CD14-positive monocyte (primary cell): ENCODE measurements around the gene DDX60. TPM values are rescaled to one million over a fixed set of nuclear protein-coding genes. Genes with fewer than 3 reads are reported as not detected.

Experiments used
- DNase-seq, 3 donors: peaks; one replicate each; pipeline ENCODE4 v3.0.0-alpha.2; 2011 to 2022
- H2AFZ ChIP-seq: 2 replicates; pipeline ENCODE4 v1.6.0; 2012; ENCODE audit warnings: mild to moderate bottlenecking, low read depth, low read length, inconsistent platforms; ENCODE audit not compliant: insufficient read depth, poor library complexity, severe bottlenecking
- H3K27ac ChIP-seq, 2 donors: 1 replicate in 1 of 2; 2 replicates in 1 of 2; pipeline ENCODE4 v1.5.1; 2012 to 2013; ENCODE audit warnings: low read length in 2 of 2, control low read depth in 1 of 2, inconsistent platforms in 1 of 2, low read depth in 1 of 2, mild to moderate bottlenecking in 1 of 2
- H3K27me3 ChIP-seq, 2 donors: one replicate each; pipeline versions ENCODE4 v1.6.0 to v1.6.1; 2011 to 2013; ENCODE audit warnings: low read length in 2 of 2; ENCODE audit not compliant: control insufficient read depth in 2 of 2, insufficient read depth in 2 of 2
- H3K36me3 ChIP-seq, 2 donors: replicated peaks in 1 of 2; 1 replicate in 1 of 2; 2 replicates in 1 of 2; pipeline versions ENCODE4 v1.5.1 to v1.6.1; 2012 to 2013; ENCODE audit warnings: low read length in 2 of 2, control low read depth in 1 of 2, inconsistent platforms in 1 of 2, mild to moderate bottlenecking in 1 of 2; ENCODE audit not compliant: insufficient read depth in 2 of 2, control insufficient read depth in 1 of 2
- H3K4me1 ChIP-seq, 2 donors: 1 replicate in 1 of 2; 2 replicates in 1 of 2; pipeline versions ENCODE4 v1.5.1 to v1.6.1; 2012 to 2013; ENCODE audit warnings: low read length in 2 of 2, control low read depth in 1 of 2, inconsistent platforms in 1 of 2, mild to moderate bottlenecking in 1 of 2, moderate library complexity in 1 of 2; ENCODE audit not compliant: insufficient read depth in 2 of 2, control insufficient read depth in 1 of 2
- H3K4me2 ChIP-seq: replicated peaks from 2 replicates; pipeline ENCODE3; 2012; ENCODE audit warnings: low read length, moderate library complexity, mild to moderate bottlenecking; ENCODE audit not compliant: poor library complexity, severe bottlenecking; ENCODE audit errors: extremely low read depth
- H3K4me3 ChIP-seq, 3 experiments: fragments of 200-600 bp in 1 of 3; sonication (generic) in 1 of 3; replicated peaks in 1 of 3; 1 replicate in 2 of 3; 2 replicates in 1 of 3; pipeline ENCODE4 v1.5.1; 2011 to 2013; ENCODE audit warnings: low read length in 3 of 3, mild to moderate bottlenecking in 3 of 3, control low read depth in 2 of 3, low read depth in 2 of 3, inconsistent platforms in 1 of 3, moderate library complexity in 1 of 3
- H3K79me2 ChIP-seq: 2 replicates; pipeline ENCODE4 v1.6.0; 2012; ENCODE audit warnings: mild to moderate bottlenecking, control low read depth, inconsistent platforms, low read length, moderate library complexity; ENCODE audit not compliant: insufficient read depth
- H3K9ac ChIP-seq: 2 replicates; pipeline ENCODE4 v1.6.0; 2017; ENCODE audit warnings: low read length, mild to moderate bottlenecking; ENCODE audit not compliant: insufficient read depth, poor library complexity, severe bottlenecking
- H3K9me3 ChIP-seq, 2 donors: replicated peaks in 1 of 2; 1 replicate in 1 of 2; 2 replicates in 1 of 2; pipeline versions ENCODE4 v1.5.1 to v1.6.1; 2012 to 2013; ENCODE audit warnings: low read length in 2 of 2, control low read depth in 1 of 2; ENCODE audit not compliant: control insufficient read depth in 1 of 2, insufficient read depth in 1 of 2
- H4K20me1 ChIP-seq: 2 replicates; pipeline ENCODE4 v1.6.0; 2012; ENCODE audit warnings: mild to moderate bottlenecking, low read length, control low read depth, moderate library complexity; ENCODE audit not compliant: insufficient read depth
- H3K27ac Mint-ChIP-seq, 7 donors: one replicate each; pipeline ENCODE4 v1.8.0; 2020; ENCODE audit warnings: mild to moderate bottlenecking in 7 of 7, mixed read lengths in 7 of 7, moderate library complexity in 6 of 7, inconsistent platforms in 2 of 7
- H3K27me3 Mint-ChIP-seq, 3 donors: one replicate each; pipeline ENCODE4 v1.8.0; 2021 to 2022; ENCODE audit warnings: low read depth in 3 of 3, mild to moderate bottlenecking in 3 of 3, mixed read lengths in 3 of 3, moderate library complexity in 3 of 3, inconsistent platforms in 1 of 3
- H3K36me3 Mint-ChIP-seq, 2 donors: one replicate each; pipeline ENCODE4 v1.8.0; 2020; ENCODE audit warnings: mixed read lengths in 2 of 2, inconsistent platforms in 1 of 2, mild to moderate bottlenecking in 1 of 2
- H3K4me1 Mint-ChIP-seq: one replicate; pipeline ENCODE4 v1.8.0; 2020; ENCODE audit warnings: mild to moderate bottlenecking, mixed read lengths
- H3K4me3 Mint-ChIP-seq, 2 donors: one replicate each; pipeline ENCODE4 v1.8.0; 2020; ENCODE audit warnings: mild to moderate bottlenecking in 2 of 2, mixed read lengths in 2 of 2, moderate library complexity in 1 of 2
- H3K9me3 Mint-ChIP-seq, 7 donors: one replicate each; pipeline ENCODE4 v1.8.0; 2020 to 2022; ENCODE audit warnings: mixed read lengths in 7 of 7, mild to moderate bottlenecking in 6 of 7, moderate library complexity in 6 of 7, inconsistent platforms in 2 of 7
- WGBS: methylation state at CpG from one replicate; pipeline ENCODE4 v1.1.5; 2013; ENCODE audit warnings: missing lambda C conversion rate; ENCODE audit not compliant: insufficient coverage; 5-methylcytosine and 5-hydroxymethylcytosine counted together
- intact Hi-C, 2 donors: fragments of 100-400 bp; cut with micrococcal nuclease; formaldehyde crosslinking; loops; one replicate each; pipeline versions ENCODE4 v1.15.0 to v1.15.1; 2023
- polyA plus RNA-seq, 3 donors: library from polyadenylated mRNA; depleted of rRNA in 1 of 3; unstranded in 2 of 3; stranded (reverse) in 1 of 3; fragments of 300-500 nt in 2 of 3; fragments of >200 nt in 1 of 3; fragmentation: Illumina TruSeq in 2 of 3; gene quantifications; 1 replicate in 2 of 3; 2 replicates in 1 of 3; pipeline ENCODE4 v1.2.3, GENCODE V29; 2012 to 2021
- TF ChIP-seq, protein P1 (sequence below): fragments of 200-600 bp; IDR thresholded peaks from one replicate; pipeline ENCODE4 v1.8.0; 2022; ENCODE audit warnings: antibody characterized with exemption, mild to moderate bottlenecking

DDX60 gene
- polyA plus RNA-seq, 3 donors = 7.0 to 12.2 (median 8.6) TPM

DNA sequence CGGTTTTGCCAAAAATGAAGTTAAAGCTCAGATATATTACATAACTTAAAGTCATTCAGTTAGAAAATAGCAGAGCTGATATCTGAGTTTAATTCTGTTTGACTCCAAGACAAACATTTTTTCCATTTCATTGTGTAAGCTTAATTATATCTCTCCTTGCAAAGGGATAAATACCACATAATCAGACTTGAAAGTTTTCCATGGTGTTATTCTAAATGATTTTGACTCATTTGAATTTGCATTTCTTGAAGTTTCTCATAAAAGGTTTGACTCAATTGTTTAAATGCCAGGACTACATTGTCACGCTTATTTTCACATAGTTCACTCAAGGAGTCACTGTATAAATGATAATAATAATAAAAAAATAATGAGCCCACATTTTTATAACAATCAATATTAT lies 39.4 kb upstream of the DDX60 start:
- H3K27ac Mint-ChIP-seq = no peak overlapping the region
- WGBS = no CpG with 5 or more reads among the region's 2 CpGs
- Histone ChIP-seq H4K20me1 (no peaks in the 10 kb centered on the region), H3K36me3 (peaks cover 64 to 84% of the 10 kb centered on the region in 2 donors), H3K4me3 (no peak overlapping the region), H3K9ac (no peak overlapping the region), H3K27ac (no peak overlapping the region), H3K27me3 (no peaks in the 10 kb centered on the region), H3K9me3 (peaks cover 10% of the 10 kb centered on the region in 2 donors), H3K4me2 (no peak overlapping the region), H2AFZ (no peak overlapping the region), H3K4me1 (no peaks in the 10 kb centered on the region), H3K79me2 (no peaks in the 10 kb centered on the region)
- no peak for DNase-seq
- TF ChIP-seq, protein P1, sequence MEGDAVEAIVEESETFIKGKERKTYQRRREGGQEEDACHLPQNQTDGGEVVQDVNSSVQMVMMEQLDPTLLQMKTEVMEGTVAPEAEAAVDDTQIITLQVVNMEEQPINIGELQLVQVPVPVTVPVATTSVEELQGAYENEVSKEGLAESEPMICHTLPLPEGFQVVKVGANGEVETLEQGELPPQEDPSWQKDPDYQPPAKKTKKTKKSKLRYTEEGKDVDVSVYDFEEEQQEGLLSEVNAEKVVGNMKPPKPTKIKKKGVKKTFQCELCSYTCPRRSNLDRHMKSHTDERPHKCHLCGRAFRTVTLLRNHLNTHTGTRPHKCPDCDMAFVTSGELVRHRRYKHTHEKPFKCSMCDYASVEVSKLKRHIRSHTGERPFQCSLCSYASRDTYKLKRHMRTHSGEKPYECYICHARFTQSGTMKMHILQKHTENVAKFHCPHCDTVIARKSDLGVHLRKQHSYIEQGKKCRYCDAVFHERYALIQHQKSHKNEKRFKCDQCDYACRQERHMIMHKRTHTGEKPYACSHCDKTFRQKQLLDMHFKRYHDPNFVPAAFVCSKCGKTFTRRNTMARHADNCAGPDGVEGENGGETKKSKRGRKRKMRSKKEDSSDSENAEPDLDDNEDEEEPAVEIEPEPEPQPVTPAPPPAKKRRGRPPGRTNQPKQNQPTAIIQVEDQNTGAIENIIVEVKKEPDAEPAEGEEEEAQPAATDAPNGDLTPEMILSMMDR = no peak
- H3K27me3 Mint-ChIP-seq = peaks cover 0 to under 1% (median 0%) of the 10 kb centered on the region in 3 donors
- H3K36me3 Mint-ChIP-seq = peaks cover 68 to 81% of the 10 kb centered on the region in 2 donors
- no peak overlapping the region for H3K4me3 Mint-ChIP-seq
- no peaks in the 10 kb centered on the region for H3K4me1 Mint-ChIP-seq
- H3K9me3 Mint-ChIP-seq = peaks cover 2 to 13% (median 7%) of the 10 kb centered on the region in 7 donors
- intact Hi-C loops = no loop called here

DNA sequence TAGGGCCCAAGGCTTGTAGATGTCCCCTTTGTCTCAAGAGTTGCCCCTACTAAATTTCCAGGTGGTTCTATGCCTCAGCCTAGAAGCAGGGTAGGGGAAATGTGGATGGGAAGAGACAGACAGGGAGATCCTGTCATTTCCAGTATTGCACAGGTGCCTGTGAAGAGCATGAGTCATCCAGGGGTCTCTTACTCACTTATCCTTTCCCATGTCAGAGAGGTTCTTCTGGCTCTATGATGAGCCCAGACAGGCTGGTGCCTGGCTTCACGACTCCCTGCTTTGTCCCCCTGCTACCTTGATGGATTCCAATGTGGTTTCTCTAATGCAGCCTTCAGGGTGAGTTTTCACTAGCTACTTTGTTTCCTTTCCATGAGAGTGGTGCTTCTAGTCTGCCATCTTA lies 35.2 kb upstream of the DDX60 start:
- intact Hi-C loops = no loop called here

More for the DNA sequence above, 35.2 kb upstream of the DDX60 start:
- Histone ChIP-seq H3K4me1 (no peaks in the 10 kb centered on the region), H3K36me3 (peaks cover 23 to 42% of the 10 kb centered on the region in 2 donors), H3K79me2 (no peaks in the 10 kb centered on the region), H4K20me1 (no peaks in the 10 kb centered on the region), H3K4me3 (no peak overlapping the region), H2AFZ (no peak overlapping the region), H3K27ac (no peak overlapping the region), H3K9me3 (peaks cover 19 to 20% of the 10 kb centered on the region in 2 donors), H3K9ac (no peak overlapping the region), H3K27me3 (no peaks in the 10 kb centered on the region), H3K4me2 (no peak overlapping the region)
- H3K4me3 Mint-ChIP-seq = no peak overlapping the region
- peaks cover 32 to 41% of the 10 kb centered on the region in 2 donors for H3K36me3 Mint-ChIP-seq
- 100% methylated on average over 1 of the region's 1 CpG for WGBS
- peaks cover 20 to 47% (median 27%) of the 10 kb centered on the region in 7 donors for H3K9me3 Mint-ChIP-seq
- DNase-seq = no peak
- TF ChIP-seq, protein P1 = no peak
- H3K27me3 Mint-ChIP-seq = peaks cover 0 to 3% (median 0%) of the 10 kb centered on the region in 3 donors
- no peaks in the 10 kb centered on the region for H3K4me1 Mint-ChIP-seq
- no peak overlapping the region for H3K27ac Mint-ChIP-seq
